ENCODE data around the gene RIC1.

Gene RIC1

GRCh38 chr9:5708414-5708813 lies 79.5 kb downstream of the RIC1 start:
- no peak for TF ChIP-seq POLR2AphosphoS5 (IDR thresholded peaks at IDR 0.05; ENCODE audit: low read depth, low read length)

GRCh38 chr9:5712651-5713390 lies 83.9 kb downstream of the RIC1 start:
- no peak for TF ChIP-seq POLR2AphosphoS5 (IDR thresholded peaks at IDR 0.05; ENCODE audit: low read depth, low read length)
- no peak for TF ChIP-seq REST (IDR thresholded peaks at IDR 0.05; ENCODE audit: insufficient read depth in 1 of 2, low read depth in 2 of 2, low read length in 2 of 2)
- TF ChIP-seq TAF1 (IDR thresholded peaks at IDR 0.05; ENCODE audit: borderline replicate concordance, insufficient read depth, low read length), result no peak
- no peak for TF ChIP-seq SIN3A (IDR thresholded peaks at IDR 0.05; ENCODE audit: borderline replicate concordance, insufficient read depth, low read length)
- no peak for TF ChIP-seq FOXP2 (optimal IDR thresholded peaks at IDR 0.05; ENCODE audit: borderline replicate concordance, extremely low read depth, extremely low read length, insufficient read depth)

- no peak for TF ChIP-seq REST (IDR thresholded peaks at IDR 0.05; ENCODE audit: insufficient read depth in 1 of 2, low read depth in 2 of 2, low read length in 2 of 2)
- no peak for TF ChIP-seq TAF1 (IDR thresholded peaks at IDR 0.05; ENCODE audit: borderline replicate concordance, insufficient read depth, low read length)
- TF ChIP-seq FOXP2 (optimal IDR thresholded peaks at IDR 0.05; ENCODE audit: borderline replicate concordance, extremely low read depth, extremely low read length, insufficient read depth), result no peak
- no peak for TF ChIP-seq SIN3A (IDR thresholded peaks at IDR 0.05; ENCODE audit: borderline replicate concordance, insufficient read depth, low read length)
- TF ChIP-seq POLR2AphosphoS5 (IDR thresholded peaks at IDR 0.05; ENCODE audit: low read depth, low read length), result no peak
Measured at GRCh38 chr9:5714501-5715401, 85.8 kb downstream of the RIC1 start.

- TF ChIP-seq POLR2AphosphoS5 (IDR thresholded peaks at IDR 0.05; ENCODE audit: low read depth, low read length) (no peak), SIN3A (IDR thresholded peaks at IDR 0.05; ENCODE audit: borderline replicate concordance, insufficient read depth, low read length) (no peak), FOXP2 (optimal IDR thresholded peaks at IDR 0.05; ENCODE audit: borderline replicate concordance, extremely low read depth, extremely low read length, insufficient read depth) (no peak), TAF1 (IDR thresholded peaks at IDR 0.05; ENCODE audit: borderline replicate concordance, insufficient read depth, low read length) (no peak), REST (IDR thresholded peaks at IDR 0.05; ENCODE audit: insufficient read depth in 1 of 2, low read depth in 2 of 2, low read length in 2 of 2) (no peak)
Measured at GRCh38 chr9:5715548-5716127, 86.7 kb downstream of the RIC1 start.

- no peak for TF ChIP-seq TAF1 (IDR thresholded peaks at IDR 0.05; ENCODE audit: borderline replicate concordance, insufficient read depth, low read length)
- TF ChIP-seq FOXP2 (optimal IDR thresholded peaks at IDR 0.05; ENCODE audit: borderline replicate concordance, extremely low read depth, extremely low read length, insufficient read depth), result no peak
- no peak for TF ChIP-seq REST (IDR thresholded peaks at IDR 0.05; ENCODE audit: insufficient read depth in 1 of 2, low read depth in 2 of 2, low read length in 2 of 2)
- TF ChIP-seq SIN3A (IDR thresholded peaks at IDR 0.05; ENCODE audit: borderline replicate concordance, insufficient read depth, low read length), result no peak
- no peak for TF ChIP-seq POLR2AphosphoS5 (IDR thresholded peaks at IDR 0.05; ENCODE audit: low read depth, low read length)
Measured at GRCh38 chr9:5718296-5719032, 89.6 kb downstream of the RIC1 start.

All from PFSK-1 (cell line).